ENCODE results near the gene FAM107B. TPM values are rescaled to one million over a fixed set of nuclear protein-coding genes. Genes with fewer than 3 reads are reported as not detected.

FAM107B gene
- total RNA-seq, 1 donor from 2014 or later = 39.0 TPM

DNA sequence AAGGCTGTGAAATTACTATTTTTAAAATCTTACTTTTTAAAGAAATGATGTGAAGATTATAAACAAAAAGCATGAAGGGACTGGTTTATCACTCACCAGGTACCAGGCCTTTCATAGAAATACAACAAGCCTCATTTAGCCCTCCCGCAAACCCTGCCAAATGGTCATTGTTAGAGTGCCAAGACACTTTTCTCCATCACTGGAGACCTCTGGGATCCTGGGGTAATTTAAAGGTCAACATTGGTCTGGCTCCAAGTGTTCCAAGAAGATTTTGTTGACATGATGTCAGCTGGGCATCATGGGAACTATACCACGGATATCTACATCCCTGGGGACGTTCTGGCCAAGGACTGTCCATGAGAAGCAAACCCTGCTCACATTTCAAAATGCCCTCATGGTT is 306.0 kb downstream of the FAM107B start:
- TF ChIP-seq, protein P1, sequence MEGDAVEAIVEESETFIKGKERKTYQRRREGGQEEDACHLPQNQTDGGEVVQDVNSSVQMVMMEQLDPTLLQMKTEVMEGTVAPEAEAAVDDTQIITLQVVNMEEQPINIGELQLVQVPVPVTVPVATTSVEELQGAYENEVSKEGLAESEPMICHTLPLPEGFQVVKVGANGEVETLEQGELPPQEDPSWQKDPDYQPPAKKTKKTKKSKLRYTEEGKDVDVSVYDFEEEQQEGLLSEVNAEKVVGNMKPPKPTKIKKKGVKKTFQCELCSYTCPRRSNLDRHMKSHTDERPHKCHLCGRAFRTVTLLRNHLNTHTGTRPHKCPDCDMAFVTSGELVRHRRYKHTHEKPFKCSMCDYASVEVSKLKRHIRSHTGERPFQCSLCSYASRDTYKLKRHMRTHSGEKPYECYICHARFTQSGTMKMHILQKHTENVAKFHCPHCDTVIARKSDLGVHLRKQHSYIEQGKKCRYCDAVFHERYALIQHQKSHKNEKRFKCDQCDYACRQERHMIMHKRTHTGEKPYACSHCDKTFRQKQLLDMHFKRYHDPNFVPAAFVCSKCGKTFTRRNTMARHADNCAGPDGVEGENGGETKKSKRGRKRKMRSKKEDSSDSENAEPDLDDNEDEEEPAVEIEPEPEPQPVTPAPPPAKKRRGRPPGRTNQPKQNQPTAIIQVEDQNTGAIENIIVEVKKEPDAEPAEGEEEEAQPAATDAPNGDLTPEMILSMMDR (conservative IDR thresholded peaks at IDR 0.05) = no peak
- no peak for DNase-seq (ENCODE audit: low read depth, low spot score)
- Mint-ChIP-seq H3K9me3 (peaks cover 4% of the 10 kb centered on the region), H3K36me3 (ENCODE audit: low read depth) (no peaks in the 10 kb centered on the region), H3K4me3 (no peak overlapping the region), H3K27me3 (ENCODE audit: low read depth) (no peaks in the 10 kb centered on the region), H3K27ac (ENCODE audit: unreplicated experiment) (no peak overlapping the region), H3K4me1 (peaks cover 5% of the 10 kb centered on the region)

Other genes starting within 250 kb of the FAM107B start
- gene CDNF, start 63.1 kb upstream of the FAM107B start, total RNA-seq = 1.1 and 1.5 TPM in 2 replicates
- gene HSPA14, start 63.4 kb upstream of the FAM107B start, total RNA-seq = 24.2 and 24.5 TPM in 2 replicates
- 24.7 and 27.5 TPM in 2 replicates for gene MSANTD7, start 63.4 kb upstream of the FAM107B start, total RNA-seq
- gene SUV39H2, start 104.0 kb upstream of the FAM107B start, total RNA-seq = 79.7 and 90.5 TPM in 2 replicates
- gene DCLRE1C, start 179.2 kb upstream of the FAM107B start, total RNA-seq = 10.9 and 12.9 TPM in 2 replicates
- gene MEIG1, start 184.5 kb upstream of the FAM107B start, total RNA-seq = 0.71 and 1.6 TPM in 2 replicates

Data from neural crest cell (in vitro differentiated cells).